Fibroblast of skin of left biceps (primary cell): Measurements from ENCODE around the gene NSDHL.
"Not testable (repeated sequence)": the region's sequence is repeated elsewhere in the genome, so short reads cannot be mapped to it uniquely, and the experiment has no call there.

ENCODE experiments used
- DNase-seq, 2 experiments: peaks; one replicate each; pipeline ENCODE4 v3.0.0-alpha.2; 2013; ENCODE audit warnings: low read depth in 2 of 2

The NSDHL gene

DNA sequence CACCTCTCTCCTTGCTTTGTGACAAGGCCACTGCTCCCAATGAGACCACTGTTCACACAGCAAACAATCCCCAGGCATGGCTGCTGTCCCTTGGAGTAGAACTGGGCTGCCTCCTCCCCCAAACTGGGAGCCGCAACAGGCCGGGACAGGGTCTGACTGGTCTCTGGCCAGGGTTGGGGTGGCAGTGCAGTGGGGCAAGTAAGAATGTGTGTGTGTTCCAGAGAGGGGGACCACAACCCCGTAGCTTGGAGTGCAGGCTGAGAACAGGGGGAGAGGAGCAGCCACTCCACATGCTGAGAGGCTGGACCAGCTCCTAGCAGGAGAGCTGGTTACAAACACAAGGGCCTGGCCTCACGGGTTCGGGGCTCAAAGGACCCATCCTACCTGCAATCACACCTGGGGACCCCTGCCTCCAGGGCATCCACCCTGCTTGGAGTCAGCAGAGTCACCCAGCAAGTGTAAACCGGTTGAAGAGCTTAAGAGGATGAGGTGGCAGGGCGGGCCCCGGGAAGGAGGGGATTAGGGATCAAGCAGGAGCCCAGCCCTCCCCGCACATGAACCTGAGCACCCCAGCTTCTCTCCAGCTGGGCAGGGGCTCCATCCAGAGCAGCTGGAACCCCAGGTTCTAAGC lies 63.2 kb downstream of the NSDHL start:
- DNase-seq = no peak

- no peak for DNase-seq
Measured at GRCh38 chrX:152895121-152895520, 64.3 kb downstream of the NSDHL start.

DNA sequence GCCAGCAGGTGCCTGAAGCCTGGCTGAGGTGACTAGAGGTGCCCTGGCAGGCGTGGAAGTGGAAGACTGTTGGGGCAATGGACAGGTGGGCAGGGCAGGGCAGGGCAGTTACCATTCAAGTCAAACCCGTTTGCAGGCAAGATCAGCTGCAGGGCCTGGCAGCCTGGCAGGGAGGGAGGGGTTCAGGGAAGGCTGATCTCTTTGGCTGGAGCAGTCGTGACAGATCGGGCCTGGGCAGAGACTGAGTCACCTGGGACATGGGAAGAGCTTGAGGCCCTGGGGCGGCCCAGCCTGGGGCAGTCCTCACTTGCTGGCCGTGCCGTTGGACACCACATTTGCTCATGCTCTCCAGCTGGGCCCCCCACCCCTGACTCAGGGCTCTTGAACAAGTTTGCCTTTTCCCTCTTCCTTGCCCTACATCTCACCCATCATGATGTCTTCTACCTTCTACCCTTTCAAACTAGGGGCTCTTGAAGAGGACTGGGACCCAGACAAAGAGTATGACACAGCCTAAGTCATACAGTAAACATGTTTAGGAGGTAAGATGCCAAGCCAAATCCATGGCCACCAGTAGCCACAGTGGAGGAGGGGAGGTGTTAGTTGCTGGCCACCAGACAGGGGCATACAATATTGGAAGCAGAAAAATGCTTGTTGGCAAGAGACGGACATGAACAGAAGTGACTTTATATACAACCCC lies 65.0 kb downstream of the NSDHL start:
- no peak for DNase-seq

DNA sequence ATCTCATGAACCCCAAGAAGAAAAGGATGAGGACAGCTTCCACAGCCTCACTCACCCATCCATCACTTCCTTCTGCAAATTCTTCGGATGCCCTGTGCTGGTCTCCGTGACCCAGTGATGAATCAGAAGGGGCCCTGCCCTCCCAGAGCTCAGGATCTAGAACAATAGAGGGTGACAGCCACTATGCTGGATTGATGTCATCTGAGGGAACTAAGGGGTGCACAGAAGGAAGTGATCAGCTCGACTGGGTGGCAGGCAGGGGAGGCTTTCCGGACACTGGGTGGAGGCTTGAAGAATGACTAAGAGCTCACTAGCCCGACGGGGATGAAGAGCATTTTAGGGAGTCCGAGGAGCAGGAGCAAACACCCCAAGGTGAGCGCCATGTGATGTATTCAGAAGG lies 65.6 kb downstream of the NSDHL start:
- DNase-seq = no peak

DNA sequence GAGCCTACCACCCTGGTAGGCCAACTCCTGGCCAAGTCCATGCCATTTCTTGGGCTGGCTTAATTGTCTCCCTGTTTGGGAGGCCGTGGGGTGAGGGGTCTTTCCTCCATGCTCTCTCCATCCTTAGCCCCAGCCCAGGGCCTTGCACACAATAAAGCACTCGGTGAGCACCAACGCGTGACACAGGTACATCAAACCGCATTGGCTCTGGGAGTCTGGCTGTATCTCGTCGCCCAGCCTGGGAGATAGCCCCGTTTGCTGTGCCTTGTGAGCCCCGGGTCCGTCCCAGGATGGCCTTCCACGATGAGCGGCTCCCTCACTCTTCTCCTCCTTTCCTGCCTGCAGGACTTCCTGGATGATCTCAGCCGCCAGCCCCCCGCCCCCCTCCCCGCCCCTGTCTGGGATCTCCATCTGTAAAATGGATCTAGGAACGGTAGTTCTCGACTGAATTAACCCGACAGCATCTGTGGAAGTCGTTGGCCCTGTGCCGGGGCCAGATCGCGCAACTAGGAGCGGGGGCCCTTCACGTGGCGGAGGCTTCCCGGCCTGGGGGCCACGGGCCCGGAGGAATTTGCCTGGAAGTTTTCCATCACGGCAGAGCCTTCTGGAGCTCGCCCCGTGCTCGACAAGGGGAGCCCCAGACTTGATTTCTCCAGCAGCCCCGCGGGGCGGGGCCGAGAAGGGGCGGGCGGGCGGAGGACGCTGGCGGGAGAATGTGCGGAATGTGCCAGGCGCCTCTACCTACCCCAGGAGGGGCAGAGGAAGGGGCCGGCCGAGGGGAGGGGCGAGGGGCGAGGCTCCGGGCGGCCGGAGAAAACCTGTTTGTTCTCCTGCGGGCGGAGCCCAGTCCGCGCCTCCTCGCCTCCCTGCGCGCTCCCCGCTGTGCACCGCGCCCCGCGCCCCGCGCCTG lies 66.6 kb downstream of the NSDHL start, which contains the start of gene ZNF185:
Gene ZNF185 (plus strand): TSS at position 846 of the 910 bp plus-strand sequence. CDS start 16,423 bp downstream, outside the sequence.
- DNase-seq = no peak

DNA sequence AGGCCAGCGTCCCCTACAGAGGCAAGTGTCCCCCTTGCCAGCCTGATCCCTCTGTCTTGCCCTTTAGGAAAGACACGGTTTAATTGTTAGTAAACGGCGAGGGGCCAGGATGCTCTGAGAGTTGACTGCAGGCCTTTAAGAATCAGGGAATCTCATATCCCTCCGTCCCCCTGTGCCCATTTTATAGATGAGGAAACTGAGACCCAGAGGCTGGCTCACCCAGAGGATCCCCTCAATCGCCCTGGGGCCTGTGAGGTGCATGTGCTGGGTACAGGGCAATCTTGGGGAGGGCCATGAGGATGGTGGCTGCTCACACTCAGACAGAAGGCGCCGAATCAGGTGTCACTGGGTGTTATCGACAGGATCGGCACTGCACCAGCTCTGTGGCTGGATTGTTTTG lies 67.6 kb downstream of the NSDHL start:
- DNase-seq = no peak

DNA sequence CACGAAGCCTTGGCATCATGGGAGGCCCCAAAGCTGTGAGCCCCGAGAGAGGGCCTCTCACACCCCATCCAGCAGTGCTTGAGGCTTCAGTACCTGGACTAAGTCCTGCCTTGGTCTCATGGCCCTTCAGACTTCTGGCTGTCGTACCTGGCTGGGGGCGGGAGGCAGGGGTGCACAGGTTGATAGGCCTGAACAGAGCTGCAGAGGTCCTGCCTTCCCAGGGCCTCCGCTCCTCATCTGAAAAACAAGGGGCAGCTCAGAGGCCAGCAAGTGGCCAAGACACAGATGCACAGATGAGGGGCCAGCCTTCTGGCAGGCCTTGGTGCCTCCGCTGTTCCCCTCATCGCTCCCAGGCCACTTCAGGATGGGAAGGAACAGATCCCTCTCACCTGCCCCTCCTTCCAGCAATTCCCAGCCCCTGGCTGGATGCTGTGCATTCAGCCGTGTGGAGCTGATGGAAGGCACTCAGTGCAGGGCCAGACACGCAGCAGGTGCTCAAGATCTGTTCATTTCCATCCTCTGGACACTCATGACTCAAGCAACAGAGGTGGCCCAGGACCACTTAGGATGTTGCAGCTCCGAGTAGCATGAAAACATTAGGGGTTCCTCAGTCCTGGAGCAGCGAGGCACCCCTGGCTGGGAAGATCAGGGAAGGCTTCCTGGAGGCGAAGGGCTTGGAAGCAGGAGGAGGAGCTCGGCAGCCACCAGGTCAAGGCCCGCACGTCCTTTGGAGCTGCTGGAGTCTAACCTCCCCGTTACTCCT lies 68.4 kb downstream of the NSDHL start:
- no peak for DNase-seq

GRCh38 chrX:152899874-152900719 lies 69.2 kb downstream of the NSDHL start:
- no peak for DNase-seq

DNA sequence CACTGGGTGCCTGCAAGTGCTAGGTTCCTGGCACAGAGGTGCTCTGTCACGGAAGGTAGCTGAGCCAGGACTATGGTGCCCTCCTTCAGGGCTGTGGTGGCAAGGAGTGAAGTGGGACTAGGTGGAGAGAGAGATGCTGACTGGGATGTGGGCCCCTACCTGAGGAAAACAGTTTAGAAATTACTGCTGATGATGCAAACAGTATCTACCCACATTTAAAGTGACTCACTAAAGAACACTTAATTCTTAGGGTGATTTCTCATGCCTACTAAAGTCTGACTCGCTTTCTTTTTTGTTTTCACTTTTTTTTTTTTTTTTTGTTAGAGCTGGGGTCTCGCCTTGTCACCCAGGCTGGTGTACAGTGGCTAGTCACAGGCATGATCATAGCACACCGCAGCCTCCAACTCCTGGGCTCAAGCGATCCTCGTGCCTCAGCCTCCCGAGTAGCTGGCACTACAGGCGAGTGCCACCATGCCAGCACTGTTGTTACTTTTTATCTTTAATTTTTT lies 70.1 kb downstream of the NSDHL start:
- DNase-seq = no peak

DNA sequence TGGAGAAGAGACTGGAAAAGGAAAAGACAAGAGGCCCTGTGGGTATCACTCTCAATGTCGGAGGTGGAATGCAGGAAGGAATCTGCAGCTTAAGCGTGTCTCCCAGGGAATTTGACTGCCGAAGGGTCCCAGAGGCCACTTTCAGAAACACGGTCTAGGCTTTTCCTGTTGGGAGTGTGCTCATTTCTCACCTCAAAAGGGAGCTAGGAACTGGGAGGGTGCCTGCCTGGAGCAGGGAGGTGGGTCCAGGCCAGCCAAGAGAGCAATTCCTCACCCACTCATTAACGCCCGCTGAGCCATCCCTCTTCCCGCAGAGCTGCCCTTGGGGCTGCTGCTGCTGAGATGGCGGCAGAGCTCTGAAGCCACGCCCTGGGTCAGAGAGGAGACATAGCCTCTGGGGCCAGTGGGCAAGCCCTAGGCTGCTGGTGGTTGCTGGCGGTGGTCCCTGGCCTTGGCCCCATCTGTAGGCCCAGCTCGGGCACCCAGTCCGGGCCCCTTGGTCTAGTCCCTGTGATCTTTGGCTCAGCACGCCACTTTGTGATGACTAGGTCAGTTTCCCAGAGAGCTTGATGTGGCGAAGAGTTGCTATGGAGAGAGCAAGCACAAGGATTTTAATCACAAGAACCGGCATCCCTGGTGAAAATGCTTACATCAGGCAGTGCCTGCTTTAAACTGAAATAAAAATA lies 71.1 kb downstream of the NSDHL start:
- no peak for DNase-seq

GRCh38 chrX:152902502-152902820 lies 71.6 kb downstream of the NSDHL start:
- no peak for DNase-seq

DNA sequence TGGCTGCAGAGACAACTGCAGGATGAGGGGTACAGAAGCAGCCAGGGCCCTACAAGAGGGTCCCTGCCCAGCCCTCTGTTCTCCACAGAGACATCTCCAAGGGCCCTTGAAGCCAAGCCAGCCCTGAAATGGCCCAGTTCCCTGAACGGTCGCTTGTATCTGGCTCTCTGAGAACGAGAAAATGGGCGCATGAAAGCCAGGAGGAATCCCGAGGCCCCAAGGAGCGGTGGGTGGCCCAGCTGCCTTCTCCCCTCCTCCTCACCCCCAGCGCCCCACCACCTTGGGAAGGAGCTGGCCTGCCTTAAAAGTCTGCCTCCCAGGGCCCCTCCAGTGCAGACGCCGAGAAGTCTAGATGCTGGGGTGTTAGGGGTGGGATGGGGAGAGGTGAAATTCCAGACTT lies 72.7 kb downstream of the NSDHL start:
- DNase-seq = no peak

DNA sequence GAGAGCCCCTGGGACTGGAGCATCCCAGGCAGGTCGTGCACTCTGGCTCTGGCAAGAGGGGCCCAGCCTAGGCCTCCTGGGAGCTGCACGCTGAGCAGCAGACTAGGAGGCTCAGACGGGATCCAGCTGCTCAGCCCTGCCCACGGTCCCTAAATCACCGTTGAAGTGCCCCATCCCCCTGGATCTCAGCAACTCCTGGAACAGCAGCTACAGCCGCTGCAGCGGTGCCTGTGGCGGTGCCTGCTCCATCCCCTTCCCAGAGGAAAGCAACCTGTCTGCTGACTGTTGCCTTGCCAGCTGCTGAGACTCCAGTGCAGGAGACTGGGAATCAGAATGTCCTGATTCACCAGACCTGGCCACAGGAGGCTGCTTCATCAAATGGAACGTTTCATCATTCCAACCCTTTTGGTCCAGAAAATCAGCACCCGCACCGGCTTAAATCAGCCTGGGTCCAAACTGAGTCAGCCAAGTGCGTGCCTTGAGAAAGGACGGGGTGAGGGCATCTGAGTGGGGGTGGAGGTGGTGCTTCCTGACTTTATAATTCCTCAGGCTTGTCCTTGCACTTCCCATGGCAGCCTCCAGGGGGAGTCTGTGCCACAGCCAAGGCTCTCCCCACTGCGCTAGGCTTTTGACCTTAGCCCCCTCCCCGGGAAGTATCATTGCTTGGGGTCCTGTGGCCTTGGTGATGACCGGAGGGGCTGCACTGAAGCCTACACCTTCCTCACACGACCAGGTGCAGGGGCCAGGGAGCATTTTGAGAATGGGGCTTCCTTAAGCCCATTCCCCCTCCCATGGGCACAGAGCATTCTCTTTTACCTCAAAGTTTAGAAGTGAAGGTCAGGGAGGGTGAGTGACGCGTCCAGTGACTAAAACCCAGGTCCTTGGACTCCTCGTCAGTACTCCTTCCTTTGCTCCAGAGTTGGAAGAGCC lies 73.6 kb downstream of the NSDHL start:
- no peak for DNase-seq

GRCh38 chrX:152905081-152905420 lies 74.2 kb downstream of the NSDHL start:
- DNase-seq = no peak

DNA sequence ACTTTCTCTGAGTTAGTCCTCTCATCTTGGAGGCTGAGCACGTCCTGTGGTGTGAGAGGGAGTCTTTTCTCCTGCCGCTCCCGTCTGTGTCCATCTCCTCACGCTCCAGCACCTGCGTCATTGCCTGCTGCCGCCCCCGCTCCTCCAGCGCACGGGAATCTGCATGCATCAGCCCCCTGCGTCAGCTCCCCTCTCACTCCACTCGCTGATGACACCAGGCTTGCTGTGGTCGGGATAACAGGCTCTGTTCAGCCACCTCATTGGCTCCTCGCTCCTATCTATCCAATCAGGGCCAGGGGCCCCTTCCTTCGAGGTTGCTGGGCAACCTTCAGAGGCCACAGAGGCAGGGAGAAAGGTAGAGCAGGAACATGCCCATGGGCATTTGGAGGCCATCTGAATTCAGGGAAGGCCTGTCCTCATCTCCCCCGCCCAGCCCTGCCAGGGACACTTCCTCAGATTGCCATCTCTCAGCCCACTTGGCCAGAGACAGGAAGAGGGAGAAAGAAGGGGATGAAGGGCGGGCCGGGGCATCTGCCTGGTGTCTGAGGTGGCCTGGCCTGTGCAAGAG lies 76.3 kb downstream of the NSDHL start:
- no peak for DNase-seq

GRCh38 chrX:152908486-152908885 lies 77.6 kb downstream of the NSDHL start:
- DNase-seq = no peak

DNA sequence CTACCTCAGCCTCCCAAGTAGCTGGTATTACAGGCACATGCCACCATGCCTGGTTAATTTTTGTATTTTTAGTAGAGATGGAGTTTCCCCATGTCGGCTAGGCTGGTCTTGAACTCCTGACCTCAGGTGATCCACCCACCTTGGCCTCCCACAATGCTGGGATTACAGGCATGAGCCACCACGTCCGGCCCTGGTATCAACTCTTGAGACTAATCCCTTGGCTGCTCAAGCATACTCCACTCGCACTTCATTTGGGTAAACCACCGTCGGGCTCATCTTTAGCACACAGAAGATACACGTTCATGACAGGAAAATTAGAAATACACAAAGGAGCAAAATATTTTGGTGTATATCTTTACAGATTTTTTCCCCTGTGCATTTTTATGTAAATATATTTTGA lies 79.2 kb downstream of the NSDHL start:
- DNase-seq = not testable (repeated sequence)

- DNase-seq = no peak
Measured at GRCh38 chrX:152912106-152912505, 81.2 kb downstream of the NSDHL start.

GRCh38 chrX:152912641-152913040 lies 81.8 kb downstream of the NSDHL start:
- no peak for DNase-seq
